ENCODE measurements around the gene HAVCR2. TPM values are rescaled to one million over a fixed set of nuclear protein-coding genes. Genes with fewer than 3 reads are reported as not detected.

The HAVCR2 gene
- total RNA-seq, 1 experiment from 2014 or later = not detected

- no peak for DNase-seq
- BruUV-seq (replicated peaks) = no TSS peak
- CTCF ChIA-PET = no interaction called here
Observed at GRCh38 chr5:157068785-157069184, 40.1 kb downstream of the HAVCR2 start.

GRCh38 chr5:157068339-157068738, 40.5 kb downstream of the HAVCR2 start:
- Histone ChIP-seq H3K4me1 (replicated peaks; ENCODE audit: insufficient read depth) (peaks cover 29% of the 10 kb centered on the region), H3K36me3 (ENCODE audit: low read depth) (no peaks in the 10 kb centered on the region), H3K4me3 (no peak overlapping the region), H3K27ac (no peak overlapping the region), H4K20me1 (ENCODE audit: insufficient read depth) (no peaks in the 10 kb centered on the region), H3K9me2 (ENCODE audit: insufficient read depth) (no peaks in the 10 kb centered on the region), H3F3A (ENCODE audit: insufficient read depth, low read depth) (peaks cover 12% of the 10 kb centered on the region; the same call in 1 of the 2 replicates), H3K9me3 (ENCODE audit: insufficient read depth, low read depth) (no peaks in the 10 kb centered on the region), H3K4me2 (no peak overlapping the region), H3K27me3 (ENCODE audit: insufficient read depth, low read depth) (no peaks in the 10 kb centered on the region), H3K79me2 (ENCODE audit: low read depth) (no peaks in the 10 kb centered on the region), H2AFZ (no peak overlapping the region)
- intact Hi-C loops (cut with micrococcal nuclease; ENCODE audit: unreplicated experiment) = no loop called here
- TF ChIP-seq, protein P1, sequence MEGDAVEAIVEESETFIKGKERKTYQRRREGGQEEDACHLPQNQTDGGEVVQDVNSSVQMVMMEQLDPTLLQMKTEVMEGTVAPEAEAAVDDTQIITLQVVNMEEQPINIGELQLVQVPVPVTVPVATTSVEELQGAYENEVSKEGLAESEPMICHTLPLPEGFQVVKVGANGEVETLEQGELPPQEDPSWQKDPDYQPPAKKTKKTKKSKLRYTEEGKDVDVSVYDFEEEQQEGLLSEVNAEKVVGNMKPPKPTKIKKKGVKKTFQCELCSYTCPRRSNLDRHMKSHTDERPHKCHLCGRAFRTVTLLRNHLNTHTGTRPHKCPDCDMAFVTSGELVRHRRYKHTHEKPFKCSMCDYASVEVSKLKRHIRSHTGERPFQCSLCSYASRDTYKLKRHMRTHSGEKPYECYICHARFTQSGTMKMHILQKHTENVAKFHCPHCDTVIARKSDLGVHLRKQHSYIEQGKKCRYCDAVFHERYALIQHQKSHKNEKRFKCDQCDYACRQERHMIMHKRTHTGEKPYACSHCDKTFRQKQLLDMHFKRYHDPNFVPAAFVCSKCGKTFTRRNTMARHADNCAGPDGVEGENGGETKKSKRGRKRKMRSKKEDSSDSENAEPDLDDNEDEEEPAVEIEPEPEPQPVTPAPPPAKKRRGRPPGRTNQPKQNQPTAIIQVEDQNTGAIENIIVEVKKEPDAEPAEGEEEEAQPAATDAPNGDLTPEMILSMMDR (conservative IDR thresholded peaks at IDR 0.05) = no peak
- no peak for TF ChIP-seq EZH2 (IDR thresholded peaks at IDR 0.05; ENCODE audit: low read depth)
- no TSS peak for BruUV-seq (replicated peaks)
- no peak for DNase-seq
- POLR2A ChIA-PET (ENCODE audit: unreplicated experiment) = no interaction called here
- CTCF ChIA-PET = no interaction called here

More at GRCh38 chr5:157068785-157069184, 40.1 kb downstream of the HAVCR2 start:
- no peaks in the 10 kb centered on the region for H3K9me2 ChIP-seq (ENCODE audit: insufficient read depth)
- H3K79me2 ChIP-seq (ENCODE audit: low read depth) = no peaks in the 10 kb centered on the region
- no peaks in the 10 kb centered on the region for H3K9me3 ChIP-seq (ENCODE audit: insufficient read depth, low read depth)
- no peaks in the 10 kb centered on the region for H3K27me3 ChIP-seq (ENCODE audit: insufficient read depth, low read depth)
- intact Hi-C loops (cut with micrococcal nuclease; ENCODE audit: unreplicated experiment) = no loop called here
- H4K20me1 ChIP-seq (ENCODE audit: insufficient read depth) = no peaks in the 10 kb centered on the region
- H3K27ac ChIP-seq = no peak overlapping the region
- H3K36me3 ChIP-seq (ENCODE audit: low read depth) = no peaks in the 10 kb centered on the region
- H2AFZ ChIP-seq = no peak overlapping the region
- POLR2A ChIA-PET (ENCODE audit: unreplicated experiment) = no interaction called here
- peaks cover 11% of the 10 kb centered on the region; the same call in 1 of the 2 replicates for H3F3A ChIP-seq (ENCODE audit: insufficient read depth, low read depth)
- no peak for TF ChIP-seq EZH2 (IDR thresholded peaks at IDR 0.05; ENCODE audit: low read depth)
- TF ChIP-seq, protein P1 (conservative IDR thresholded peaks at IDR 0.05) = no peak
- H3K4me1 ChIP-seq (replicated peaks; ENCODE audit: insufficient read depth) = peaks cover 25% of the 10 kb centered on the region
- H3K4me2 ChIP-seq = no peak overlapping the region
- H3K4me3 ChIP-seq = no peak overlapping the region

DNA sequence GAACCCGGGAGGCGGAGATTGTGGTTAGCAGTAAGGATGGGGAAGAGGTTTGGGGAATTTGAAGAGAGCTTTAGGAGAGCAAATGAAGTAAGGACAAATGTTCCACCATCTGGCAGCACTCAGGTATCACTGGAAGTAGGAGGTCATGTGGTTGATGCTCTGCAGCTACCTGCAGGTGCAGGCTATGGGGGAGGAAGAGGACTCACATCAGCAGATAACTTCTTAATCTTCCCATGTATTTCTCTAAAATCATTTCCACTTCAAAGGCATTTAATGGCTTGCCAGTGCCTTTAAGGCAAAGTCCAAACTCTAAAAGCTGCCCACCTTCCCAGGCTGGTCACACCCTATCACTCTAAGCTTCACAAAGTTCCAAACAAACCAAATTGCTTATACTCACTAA, 41.8 kb downstream of the HAVCR2 start:
- no peak for DNase-seq
- H3F3A ChIP-seq (ENCODE audit: insufficient read depth, low read depth) = peaks cover 9% of the 10 kb centered on the region; the same call in 1 of the 2 replicates
- no peaks in the 10 kb centered on the region for H3K27me3 ChIP-seq (ENCODE audit: insufficient read depth, low read depth)
- H2AFZ ChIP-seq = no peak overlapping the region
- H3K4me1 ChIP-seq (replicated peaks; ENCODE audit: insufficient read depth) = peaks cover 19% of the 10 kb centered on the region
- no TSS peak for BruUV-seq (replicated peaks)
- H4K20me1 ChIP-seq (ENCODE audit: insufficient read depth) = no peaks in the 10 kb centered on the region
- H3K9me2 ChIP-seq (ENCODE audit: insufficient read depth) = no peaks in the 10 kb centered on the region
- no peak overlapping the region for H3K27ac ChIP-seq
- no peaks in the 10 kb centered on the region for H3K9me3 ChIP-seq (ENCODE audit: insufficient read depth, low read depth)
- no peak overlapping the region for H3K4me2 ChIP-seq
- intact Hi-C loops (cut with micrococcal nuclease; ENCODE audit: unreplicated experiment) = no loop called here
- no peak overlapping the region for H3K4me3 ChIP-seq
- ChIA-PET POLR2A (ENCODE audit: unreplicated experiment) (no interaction called here), CTCF (no interaction called here)
- H3K79me2 ChIP-seq (ENCODE audit: low read depth) = no peaks in the 10 kb centered on the region
- H3K36me3 ChIP-seq (ENCODE audit: low read depth) = no peaks in the 10 kb centered on the region
- TF ChIP-seq EZH2 (IDR thresholded peaks at IDR 0.05; ENCODE audit: low read depth) = no peak
- TF ChIP-seq, protein P1 (conservative IDR thresholded peaks at IDR 0.05) = no peak
